Subcutaneous abdominal adipose tissue (tissue), 5 donors: Measurements from ENCODE around the gene CNOT6.

ENCODE experiments used
- H3K27ac ChIP-seq: one replicate; pipeline ENCODE4 v1.7.0; 2013; ENCODE audit warnings: low read depth, mild to moderate bottlenecking, inconsistent platforms, low read length, moderate library complexity
- H3K27me3 ChIP-seq, 5 donors: one replicate each; pipeline ENCODE4 v1.7.0; 2013; ENCODE audit warnings: low read length in 5 of 5, inconsistent platforms in 1 of 5; ENCODE audit not compliant: control insufficient read depth in 5 of 5, insufficient read depth in 4 of 5
- H3K36me3 ChIP-seq, 5 donors: one replicate each; pipeline ENCODE4 v1.7.0; 2013; ENCODE audit warnings: low read length in 5 of 5; ENCODE audit not compliant: control insufficient read depth in 5 of 5, insufficient read depth in 5 of 5
- H3K4me1 ChIP-seq, 5 donors: one replicate each; pipeline ENCODE4 v1.7.0; 2013; ENCODE audit warnings: low read length in 5 of 5, mild to moderate bottlenecking in 3 of 5, moderate library complexity in 1 of 5; ENCODE audit not compliant: control insufficient read depth in 5 of 5, insufficient read depth in 5 of 5
- H3K4me3 ChIP-seq, 5 donors: one replicate each; pipeline ENCODE4 v1.7.0; 2013; ENCODE audit warnings: low read length in 5 of 5, low read depth in 1 of 5
- H3K9ac ChIP-seq, 5 donors: one replicate each; pipeline ENCODE4 v1.7.0; 2013; ENCODE audit warnings: low read length in 5 of 5, mild to moderate bottlenecking in 4 of 5, moderate library complexity in 3 of 5
- H3K9me3 ChIP-seq, 5 donors: one replicate each; pipeline ENCODE4 v1.7.0; 2013; ENCODE audit warnings: low read length in 5 of 5; ENCODE audit not compliant: control insufficient read depth in 5 of 5
- donor health status: healthy.
- donor health status: healthy.
- donor health status: healthy.
- donor health status: healthy.
- donor health status: healthy.

The CNOT6 gene

GRCh38 chr5:180586870-180587269 is 92.7 kb downstream of the CNOT6 start:
- Histone ChIP-seq H3K36me3 (no peaks in the 10 kb centered on the region), H3K9ac (no peak overlapping the region), H3K4me3 (no peak overlapping the region), H3K27me3 (peaks cover 17 to 30% (median 18%) of the 10 kb centered on the region in 5 donors), H3K27ac (no peak overlapping the region), H3K9me3 (peaks cover 0 to 3% (median 0%) of the 10 kb centered on the region in 5 donors), H3K4me1 (peaks cover 0 to 21% (median 14%) of the 10 kb centered on the region in 5 donors)

- peak overlapping the region in 3 of 5 donors; percentile 22 to 55 (median 52) for H3K4me3 ChIP-seq
- H3K9me3 ChIP-seq = no peaks in the 10 kb centered on the region
- peaks cover 0 to 21% (median 14%) of the 10 kb centered on the region in 5 donors for H3K4me1 ChIP-seq
- H3K27me3 ChIP-seq = peaks cover 17 to 44% (median 22%) of the 10 kb centered on the region in 5 donors
- no peak overlapping the region for H3K27ac ChIP-seq
- H3K36me3 ChIP-seq = no peaks in the 10 kb centered on the region
- no peak overlapping the region for H3K9ac ChIP-seq
Measured at GRCh38 chr5:180589771-180590542, 95.8 kb downstream of the CNOT6 start.

GRCh38 chr5:180590543-180591310 is 96.5 kb downstream of the CNOT6 start:
- H3K36me3 ChIP-seq = no peaks in the 10 kb centered on the region
- H3K4me3 ChIP-seq = peak overlapping the region in 3 of 5 donors; percentile 22 to 55 (median 52)

GRCh38 chr5:180591311-180591887 is 97.2 kb downstream of the CNOT6 start, which contains the start of gene SCGB3A1:
SCGB3A1 (minus strand) TSS chr5:180591499; CDS start chr5:180591462, 37 bp downstream.
- Histone ChIP-seq H3K9me3 (no peaks in the 10 kb centered on the region), H3K27me3 (peaks cover 17 to 44% (median 22%) of the 10 kb centered on the region in 5 donors), H3K4me1 (peaks cover 0 to 21% (median 14%) of the 10 kb centered on the region in 5 donors), H3K9ac (no peak within 1 kb of the TSS), H3K36me3 (no peaks in the 10 kb centered on the region), H3K27ac (no peak within 1 kb of the TSS), H3K4me3 (peak within 1 kb of the TSS in 3 of 5 donors; percentile 22 to 55 (median 52))

More at GRCh38 chr5:180590543-180591310, 96.5 kb downstream of the CNOT6 start:
- Histone ChIP-seq H3K9me3 (no peaks in the 10 kb centered on the region), H3K27me3 (peaks cover 17 to 44% (median 22%) of the 10 kb centered on the region in 5 donors), H3K4me1 (peaks cover 0 to 21% (median 14%) of the 10 kb centered on the region in 5 donors), H3K9ac (no peak overlapping the region), H3K27ac (no peak overlapping the region)

- Histone ChIP-seq H3K27ac (no peak overlapping the region), H3K4me1 (peaks cover 0 to 21% (median 14%) of the 10 kb centered on the region in 5 donors), H3K9me3 (no peaks in the 10 kb centered on the region), H3K4me3 (no peak overlapping the region), H3K36me3 (no peaks in the 10 kb centered on the region), H3K27me3 (peaks cover 17 to 44% (median 22%) of the 10 kb centered on the region in 5 donors), H3K9ac (no peak overlapping the region)
Measured at GRCh38 chr5:180592176-180592575, 98.0 kb downstream of the CNOT6 start.

- peaks cover 18 to 37% (median 22%) of the 10 kb centered on the region in 5 donors for H3K27me3 ChIP-seq
- no peak overlapping the region for H3K9ac ChIP-seq
- no peaks in the 10 kb centered on the region for H3K9me3 ChIP-seq
- no peak overlapping the region for H3K4me3 ChIP-seq
- H3K4me1 ChIP-seq = peaks cover 0 to 21% (median 14%) of the 10 kb centered on the region in 5 donors
- H3K27ac ChIP-seq = no peak overlapping the region
- H3K36me3 ChIP-seq = no peaks in the 10 kb centered on the region
Measured at GRCh38 chr5:180593446-180594206, 99.4 kb downstream of the CNOT6 start.

- Histone ChIP-seq H3K36me3 (no peaks in the 10 kb centered on the region), H3K4me1 (peaks cover 0 to 21% (median 14%) of the 10 kb centered on the region in 5 donors), H3K9ac (no peak overlapping the region), H3K27ac (no peak overlapping the region), H3K4me3 (no peak overlapping the region), H3K27me3 (peaks cover 16 to 30% (median 20%) of the 10 kb centered on the region in 5 donors), H3K9me3 (no peaks in the 10 kb centered on the region)
Measured at GRCh38 chr5:180594311-180595045, 100.3 kb downstream of the CNOT6 start.

- H3K9me3 ChIP-seq = no peaks in the 10 kb centered on the region
- peaks cover 11 to 24% (median 17%) of the 10 kb centered on the region in 5 donors for H3K27me3 ChIP-seq
- H3K36me3 ChIP-seq = no peaks in the 10 kb centered on the region
- no peak overlapping the region for H3K4me3 ChIP-seq
- H3K27ac ChIP-seq = no peak overlapping the region
- H3K4me1 ChIP-seq = peaks cover 0 to 17% (median 13%) of the 10 kb centered on the region in 5 donors
- no peak overlapping the region for H3K9ac ChIP-seq
Measured at GRCh38 chr5:180595046-180595379, 100.8 kb downstream of the CNOT6 start.
